Left lung (tissue), 10 donors: ENCODE measurements around the gene RASA4B. TPM values are rescaled to one million over a fixed set of nuclear protein-coding genes. Genes with fewer than 3 reads are reported as not detected.
A peak's percentile ranks its signal among the peaks of the same experiment; 100 is the strongest.
"Not testable (repeated sequence)": the region's sequence is repeated elsewhere in the genome, so short reads cannot be mapped to it uniquely, and the experiment has no call there.

ENCODE experiments used
- ATAC-seq: fragments of 200-7000 bp; cut with Tn5 transposase; one replicate; pipeline ENCODE4 v1.9.1; 2020; ENCODE audit warnings: moderate library complexity
- DNase-seq, 4 donors: peaks; one replicate each; pipeline ENCODE4 v3.0.0-alpha.2; 2013 to 2020
- H3K27ac ChIP-seq, 2 donors: fragments of 200-600 bp; sonication (generic) in 1 of 2; one replicate each; pipeline versions ENCODE4 v1.5.0 to v1.8.0; 2020 to 2021
- H3K27me3 ChIP-seq, 2 donors: fragments of 200-600 bp; sonication (generic) in 1 of 2; one replicate each; pipeline versions ENCODE4 v1.5.0 to v1.8.0; 2020 to 2021
- H3K36me3 ChIP-seq, 2 donors: fragments of 200-600 bp; sonication (generic) in 1 of 2; one replicate each; pipeline versions ENCODE4 v1.5.0 to v1.8.0; 2020 to 2021
- H3K4me1 ChIP-seq, 2 donors: fragments of 200-600 bp; one replicate each; pipeline ENCODE4 v1.8.0; 2021
- H3K4me3 ChIP-seq, 2 donors: fragments of 200-600 bp; sonication (generic) in 1 of 2; one replicate each; pipeline versions ENCODE4 v1.5.0 to v1.8.0; 2020 to 2021; ENCODE audit warnings: mild to moderate bottlenecking in 1 of 2
- H3K9me3 ChIP-seq, 2 donors: fragments of 200-600 bp; sonication (generic) in 1 of 2; one replicate each; pipeline versions ENCODE4 v1.5.0 to v1.8.0; 2020 to 2021
- intact Hi-C, 2 donors: fragments of 100-400 bp; cut with DNase I; formaldehyde crosslinking; loops; one replicate each; pipeline versions ENCODE4 v1.11.2 to v1.14.2; 2022
- polyA plus RNA-seq, 6 donors: library from polyadenylated mRNA; unstranded; fragments of 120-200 nt; gene quantifications; one replicate each; pipeline ENCODE4 v1.2.1, GENCODE V29; 2013; ENCODE audit not compliant: insufficient read length in 6 of 6
- total RNA-seq, 2 donors: library from RNA; stranded (reverse); fragmentation: NEBNext Ultra II Directional; extraction: Animal tissue kit (Norgen Biotek cat#: 25700); gene quantifications; one replicate each; pipeline ENCODE4 v1.2.1, GENCODE V29; 2021
- donor health status: DM: no; HTN: yes; CAD: no.
- donor health status: DM: no; HTN: no; CAD: no.

Gene RASA4B
- total and polyA plus RNA-seq, 8 donors = 3.0 to 18.5 (median 6.1) TPM

DNA sequence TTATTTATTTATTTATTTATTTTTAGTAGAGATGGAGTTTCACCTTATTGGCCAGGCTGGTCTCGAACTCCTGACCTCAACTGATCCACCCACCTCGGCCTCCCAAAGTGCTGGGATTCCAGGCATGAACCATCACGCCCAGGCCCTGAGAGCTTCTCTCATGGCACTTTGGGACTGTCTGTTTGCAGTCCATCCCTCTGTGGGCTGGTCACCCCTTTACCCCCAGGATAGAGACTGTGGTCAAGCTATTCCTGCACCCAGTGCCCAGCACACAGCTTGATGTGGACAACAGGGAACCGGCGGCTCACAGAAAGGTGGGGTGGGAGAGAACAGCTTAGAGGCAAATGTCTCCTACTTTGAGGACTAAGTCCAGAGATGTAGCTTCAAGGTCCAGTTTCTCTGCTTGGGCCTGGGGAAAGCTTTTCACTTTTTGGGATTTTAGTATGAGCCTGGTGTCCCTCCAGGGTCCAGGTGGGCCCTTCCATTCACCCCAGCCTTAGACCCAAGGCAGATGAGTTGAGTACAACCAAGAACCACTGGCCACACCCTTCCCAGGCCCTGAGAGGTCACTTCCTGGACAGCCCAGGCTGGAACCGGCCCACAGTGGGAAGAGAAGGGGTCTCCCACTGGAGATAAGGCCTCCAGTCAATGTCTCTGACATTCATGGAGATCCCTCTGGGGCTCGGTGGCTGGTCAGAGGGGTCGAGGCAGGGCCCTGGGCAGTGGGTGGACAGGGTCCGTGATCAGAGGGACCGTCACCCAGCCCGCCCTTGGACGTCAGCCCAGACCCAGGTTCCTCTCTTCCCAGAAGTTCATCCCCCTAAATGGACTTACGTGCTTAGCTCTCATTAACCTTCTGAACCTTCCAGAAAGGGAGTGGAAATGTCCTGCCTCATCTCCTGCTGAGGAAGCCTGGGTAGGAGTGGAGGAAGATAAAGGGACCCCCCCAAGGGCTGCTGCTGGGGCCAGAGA, 10.5 kb upstream of the RASA4B start:
- intact Hi-C loops, H3K4me1 ChIP-seq, H3K27ac ChIP-seq, H3K9me3 ChIP-seq, DNase-seq, H3K4me3 ChIP-seq, H3K36me3 ChIP-seq, ATAC-seq, H3K27me3 ChIP-seq: not testable (repeated sequence)

- H3K27ac ChIP-seq, H3K36me3 ChIP-seq, H3K27me3 ChIP-seq, intact Hi-C loops, H3K4me1 ChIP-seq, H3K4me3 ChIP-seq, ATAC-seq, H3K9me3 ChIP-seq: not testable (repeated sequence)
- peak in 1 of 4 donors; percentile 21 for DNase-seq
These were observed 9.6 kb upstream of the RASA4B start for GRCh38 chr7:102527182-102527581.

DNA sequence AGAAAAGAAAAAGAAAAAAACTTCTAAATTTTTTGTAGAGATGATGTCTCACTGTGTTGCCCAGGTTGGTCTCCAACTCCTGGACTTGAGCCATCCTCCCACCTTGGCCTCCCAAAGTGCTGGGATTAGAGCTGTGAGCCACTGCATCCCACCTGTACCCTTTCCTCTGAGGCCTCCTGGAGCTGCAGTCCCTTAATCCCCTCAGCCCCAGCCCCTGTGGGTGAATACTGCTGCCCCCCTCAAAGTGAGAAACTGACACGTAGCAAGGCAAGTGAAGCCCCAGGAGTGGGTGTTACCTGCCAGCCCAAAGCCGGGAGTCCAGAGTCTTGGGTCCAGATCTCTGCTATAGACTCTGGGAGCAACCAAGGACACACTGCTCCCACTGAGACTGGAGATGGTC, 7.2 kb upstream of the RASA4B start:
- H3K36me3 ChIP-seq, H3K27ac ChIP-seq, ATAC-seq, H3K4me1 ChIP-seq, H3K9me3 ChIP-seq, H3K4me3 ChIP-seq, intact Hi-C loops, H3K27me3 ChIP-seq: not testable (repeated sequence)
- DNase-seq = peak in 2 of 4 donors; percentile 26 to 50

DNA sequence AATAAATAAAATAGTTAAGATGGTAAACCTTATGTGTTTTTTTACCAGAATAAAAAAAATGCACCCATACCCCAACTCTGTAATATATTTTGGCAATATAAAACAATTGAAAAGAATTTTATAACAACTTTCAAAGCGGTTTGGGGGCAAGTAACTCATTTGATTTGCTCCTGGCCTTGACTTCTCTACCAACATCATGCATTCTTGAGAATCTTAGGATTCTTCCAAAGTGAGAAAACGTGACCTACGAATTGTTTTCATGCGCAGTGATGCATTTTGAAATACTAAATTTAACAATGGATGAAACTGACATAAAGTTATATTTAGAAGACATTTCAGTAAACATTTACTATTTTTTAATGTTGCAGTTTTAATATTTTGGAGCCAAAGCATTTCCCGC, 3.2 kb upstream of the RASA4B start:
- H3K27me3 ChIP-seq, intact Hi-C loops, ATAC-seq, H3K36me3 ChIP-seq, DNase-seq, H3K9me3 ChIP-seq, H3K4me1 ChIP-seq, H3K4me3 ChIP-seq, H3K27ac ChIP-seq: not testable (repeated sequence)

DNA sequence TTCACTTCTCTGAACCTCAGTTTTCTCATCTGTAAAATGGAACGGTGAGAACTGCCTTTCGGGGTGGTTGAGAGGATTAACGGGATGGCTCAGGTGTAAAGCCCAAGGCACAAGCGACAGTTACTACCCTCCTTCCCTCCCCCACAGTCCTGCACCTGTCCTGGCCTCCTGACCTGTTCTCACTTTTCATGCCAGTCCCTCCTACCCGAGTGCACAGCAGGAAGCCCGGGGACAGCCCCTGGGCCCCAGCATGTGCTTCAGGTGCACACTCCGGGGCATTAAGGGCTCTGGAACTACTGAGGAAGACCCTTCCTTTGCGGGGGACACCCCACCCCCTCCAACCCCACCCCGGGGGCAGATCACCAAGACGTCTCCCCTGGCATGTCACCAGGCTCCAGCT, 626 bp downstream of the RASA4B start:
- H3K4me1 ChIP-seq, H3K27ac ChIP-seq, H3K9me3 ChIP-seq, intact Hi-C loops, H3K36me3 ChIP-seq, DNase-seq, H3K4me3 ChIP-seq, H3K27me3 ChIP-seq: not testable (repeated sequence)
- peak; percentile 9 for ATAC-seq

GRCh38 chr7:102515889-102516288, 1.7 kb downstream of the RASA4B start:
- H3K4me3 ChIP-seq, ATAC-seq, H3K27ac ChIP-seq, DNase-seq, H3K36me3 ChIP-seq, intact Hi-C loops, H3K9me3 ChIP-seq, H3K27me3 ChIP-seq, H3K4me1 ChIP-seq: not testable (repeated sequence)

DNA sequence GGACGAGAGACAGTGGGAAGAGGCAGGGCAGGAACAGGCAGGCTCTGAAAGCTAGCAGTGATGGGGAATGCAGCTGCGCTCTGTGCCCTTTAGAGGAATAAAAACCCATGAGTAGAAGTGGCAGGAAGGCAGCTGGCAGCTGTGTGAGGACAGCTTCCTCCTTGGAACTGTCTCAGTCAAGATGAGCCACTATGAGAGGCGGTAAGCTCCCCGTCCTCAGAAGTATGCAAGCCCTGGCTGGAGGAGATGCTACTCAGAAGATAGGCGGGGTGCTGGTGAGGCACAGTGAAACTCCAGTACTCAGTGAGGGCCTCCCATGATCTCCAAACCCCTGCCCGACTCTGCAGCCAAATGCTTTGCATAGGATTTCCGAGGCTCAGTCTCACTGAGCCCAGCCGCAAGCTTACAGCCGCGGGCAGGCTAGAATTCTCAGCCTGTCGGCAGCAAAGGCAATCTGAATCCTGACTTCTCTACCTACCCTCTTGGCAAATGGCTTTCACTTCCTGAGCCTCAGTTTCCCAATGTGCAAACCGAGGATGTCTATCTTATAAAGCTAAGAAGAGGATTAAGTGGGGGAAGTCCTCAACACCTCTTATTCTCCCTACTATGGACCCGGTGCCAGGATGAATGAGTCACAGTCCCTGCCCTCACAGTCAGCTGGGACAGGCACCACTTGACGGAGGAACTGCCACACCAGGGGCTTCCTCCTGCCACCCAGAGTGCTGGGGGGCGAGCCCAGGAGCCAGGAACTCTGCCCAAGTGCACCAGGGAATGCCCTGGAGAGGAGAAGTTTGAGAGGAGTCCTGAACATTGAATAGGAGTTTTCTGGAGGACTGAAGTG, 2.5 kb downstream of the RASA4B start:
- H3K36me3 ChIP-seq, H3K27me3 ChIP-seq, DNase-seq, intact Hi-C loops, H3K9me3 ChIP-seq, H3K27ac ChIP-seq, H3K4me1 ChIP-seq, H3K4me3 ChIP-seq: not testable (repeated sequence)
- ATAC-seq = peak; percentile 46

- Histone ChIP-seq H3K27ac (peak overlapping the region; percentile 47 to 75), H3K4me3 (peak overlapping the region in 1 of 2 donors; percentile 28)
- H3K36me3 ChIP-seq, H3K9me3 ChIP-seq, intact Hi-C loops, H3K27me3 ChIP-seq, H3K4me1 ChIP-seq: not testable (repeated sequence)
- DNase-seq (peak; percentile 40 to 92 (median 70)), ATAC-seq (peak; percentile 1)
These were observed 4.8 kb downstream of the RASA4B start for GRCh38 chr7:102512642-102513221.

- DNase-seq, intact Hi-C loops, H3K4me1 ChIP-seq, H3K36me3 ChIP-seq, H3K4me3 ChIP-seq, H3K27me3 ChIP-seq, H3K9me3 ChIP-seq, H3K27ac ChIP-seq: not testable (repeated sequence)
- ATAC-seq = peak; percentile 55
These were observed 5.6 kb downstream of the RASA4B start for GRCh38 chr7:102511860-102512522.

DNA sequence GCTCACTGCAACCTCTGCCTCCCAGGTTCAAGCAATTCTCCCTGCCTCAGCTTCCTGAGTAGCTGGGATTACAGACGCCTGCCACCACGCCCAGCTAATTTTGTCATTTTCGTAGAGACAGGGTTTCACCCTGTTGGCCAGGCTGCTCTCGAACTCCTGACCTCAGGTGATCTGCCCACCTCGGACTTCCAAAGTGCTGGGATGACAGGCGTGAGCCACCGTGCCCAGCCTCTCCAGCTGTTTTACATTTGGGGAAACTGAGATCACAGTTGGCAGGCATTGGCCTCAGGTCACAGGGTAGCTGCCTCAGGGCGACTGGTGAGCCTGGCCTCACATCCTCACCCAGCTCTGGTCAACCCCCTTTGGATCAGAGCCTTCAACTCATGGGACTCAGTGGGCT, 7.0 kb downstream of the RASA4B start:
- H3K27ac ChIP-seq, H3K4me1 ChIP-seq, H3K9me3 ChIP-seq, H3K27me3 ChIP-seq, intact Hi-C loops, ATAC-seq, H3K4me3 ChIP-seq, H3K36me3 ChIP-seq: not testable (repeated sequence)
- DNase-seq = peak in 2 of 4 donors; percentile 15 to 35

DNA sequence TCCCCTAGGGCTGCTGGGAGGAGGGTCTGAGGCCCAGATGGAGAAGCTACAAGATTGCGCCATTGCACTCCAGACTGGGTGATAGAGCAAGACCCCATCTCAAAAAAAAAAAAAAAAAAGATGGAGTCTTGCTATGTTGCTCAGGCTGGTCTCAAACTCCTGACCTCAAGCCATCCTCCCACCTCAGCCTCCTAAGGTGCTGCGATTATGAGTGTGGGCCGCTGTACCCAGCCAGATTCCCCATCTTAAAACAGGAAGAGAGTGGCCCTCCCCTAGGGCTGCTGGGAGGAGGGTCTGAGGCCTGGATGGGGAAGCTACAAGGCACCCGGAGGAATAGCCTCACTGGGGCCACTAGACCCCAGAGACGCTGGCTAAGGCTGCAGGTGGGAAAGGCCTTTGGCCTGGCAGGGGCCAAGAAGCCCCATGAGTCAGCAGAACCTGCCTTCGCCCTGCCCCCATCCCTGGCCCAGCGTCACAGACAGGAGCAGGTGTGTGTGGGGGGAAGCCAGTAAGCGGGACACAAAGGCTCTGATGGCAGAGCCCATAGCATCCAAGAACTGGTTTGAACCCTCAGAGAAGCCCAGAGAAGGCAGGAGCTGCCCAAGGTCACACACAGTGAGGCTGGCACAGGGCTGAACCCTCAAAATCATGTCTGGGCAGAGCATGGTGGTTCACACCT, 10.0 kb downstream of the RASA4B start:
- H3K27me3 ChIP-seq, H3K4me1 ChIP-seq, H3K27ac ChIP-seq, H3K36me3 ChIP-seq, H3K9me3 ChIP-seq, ATAC-seq, H3K4me3 ChIP-seq, intact Hi-C loops: not testable (repeated sequence)
- DNase-seq = peak in 2 of 4 donors; percentile 22 to 33
